ENCODE measurements around the gene TEX54.

Gene TEX54

GRCh38 chr11:62816557-62816956 is 16.1 kb downstream of the TEX54 start:
- no peak for TF ChIP-seq CTCF (conservative IDR thresholded peaks at IDR 0.05; ENCODE audit: low read depth, low read length)
- no peak overlapping the region for H3K4me3 ChIP-seq (ENCODE audit: low read depth, low read length)
- no peak for DNase-seq (ENCODE audit: low read depth)

GRCh38 chr11:62811659-62812058 is 21.0 kb downstream of the TEX54 start:
- H3K4me3 ChIP-seq (ENCODE audit: low read depth, low read length) = no peak overlapping the region
- no peak for TF ChIP-seq CTCF (conservative IDR thresholded peaks at IDR 0.05; ENCODE audit: low read depth, low read length)
- DNase-seq (ENCODE audit: low read depth) = no peak

- no peak for TF ChIP-seq CTCF (conservative IDR thresholded peaks at IDR 0.05; ENCODE audit: low read depth, low read length)
- H3K4me3 ChIP-seq (ENCODE audit: low read depth, low read length) = no peak overlapping the region
- no peak for DNase-seq (ENCODE audit: low read depth)
Measured at GRCh38 chr11:62810748-62811147, 21.9 kb downstream of the TEX54 start.

- peak; percentile 67 for DNase-seq (ENCODE audit: low read depth)
- no peak overlapping the region for H3K4me3 ChIP-seq (ENCODE audit: low read depth, low read length)
Measured at GRCh38 chr11:62806611-62807121, 26.0 kb downstream of the TEX54 start.

GRCh38 chr11:62805961-62806441 is 26.6 kb downstream of the TEX54 start:
- no peak for TF ChIP-seq CTCF (conservative IDR thresholded peaks at IDR 0.05; ENCODE audit: low read depth, low read length)
- H3K4me3 ChIP-seq (ENCODE audit: low read depth, low read length) = peak overlapping the region; percentile 91
- DNase-seq (ENCODE audit: low read depth) = peak; percentile 41

More at GRCh38 chr11:62806611-62807121, 26.0 kb downstream of the TEX54 start:
- no peak for TF ChIP-seq CTCF (conservative IDR thresholded peaks at IDR 0.05; ENCODE audit: low read depth, low read length)

GRCh38 chr11:62805076-62805892 is 27.4 kb downstream of the TEX54 start, which contains the start of gene NXF1:
Gene NXF1 (minus strand): TSS chr11:62805440. CDS start chr11:62805356, 84 bp downstream.
- TF ChIP-seq CTCF (conservative IDR thresholded peaks at IDR 0.05; ENCODE audit: low read depth, low read length) = peak; percentile 32
- peak within 1 kb of the TSS; percentile 91 for H3K4me3 ChIP-seq (ENCODE audit: low read depth, low read length)
- peak; percentile 97 for DNase-seq (ENCODE audit: low read depth)
